ENCODE measurements around the gene EGLN3. TPM values are rescaled to one million over a fixed set of nuclear protein-coding genes. Genes with fewer than 3 reads are reported as not detected.

EGLN3 gene
- total RNA-seq, 1 experiment from 2014 or later: 9.5 TPM

GRCh38 chr14:33910435-33910834, 40.4 kb downstream of the EGLN3 start:
- Mint-ChIP-seq H3K27me3 (ENCODE audit: insufficient read depth, unreplicated experiment) (no peaks in the 10 kb centered on the region), H3K36me3 (ENCODE audit: insufficient read depth, unreplicated experiment) (no peaks in the 10 kb centered on the region), H3K27ac (ENCODE audit: unreplicated experiment) (no peak overlapping the region), H3K9me3 (ENCODE audit: unreplicated experiment) (no peaks in the 10 kb centered on the region), H3K4me3 (ENCODE audit: unreplicated experiment) (no peak overlapping the region), H3K4me1 (ENCODE audit: low read depth, unreplicated experiment) (peaks cover 8% of the 10 kb centered on the region)
- Histone ChIP-seq H3K27me3 (replicated peaks; ENCODE audit: control insufficient read depth, insufficient read depth, low read length) (no peaks in the 10 kb centered on the region), H3K9me3 (no peaks in the 10 kb centered on the region), H3K36me3 (ENCODE audit: control insufficient read depth, insufficient read depth, low read length) (peaks cover 1% of the 10 kb centered on the region; the same call in 1 of the 2 replicates), H3K4me3 (ENCODE audit: low read depth, low read length) (no peak overlapping the region), H3K4me1 (peaks cover 12% of the 10 kb centered on the region)
- TF ChIP-seq CTCF (IDR thresholded peaks at IDR 0.05; ENCODE audit: insufficient read depth in 1 of 2, low read depth in 1 of 2, low read length in 1 of 2, severe bottlenecking in 1 of 2, unreplicated experiment in 1 of 2): no peak
- DNase-seq: no peak
- CTCF ChIA-PET: no interaction called here
- no TSS peak for BruUV-seq (replicated peaks)
- intact Hi-C loops (cut with micrococcal nuclease; ENCODE audit: unreplicated experiment): no loop called here
- POLR2A ChIA-PET: no interaction called here

- no TSS peak for BruUV-seq (replicated peaks)
- peaks cover 1% of the 10 kb centered on the region; the same call in 1 of the 2 replicates for H3K36me3 ChIP-seq (ENCODE audit: control insufficient read depth, insufficient read depth, low read length)
- H3K9me3 ChIP-seq: no peaks in the 10 kb centered on the region
- Mint-ChIP-seq H3K27me3 (ENCODE audit: insufficient read depth, unreplicated experiment) (no peaks in the 10 kb centered on the region), H3K27ac (ENCODE audit: unreplicated experiment) (no peak overlapping the region), H3K4me1 (ENCODE audit: low read depth, unreplicated experiment) (peaks cover 8% of the 10 kb centered on the region), H3K36me3 (ENCODE audit: insufficient read depth, unreplicated experiment) (no peaks in the 10 kb centered on the region), H3K9me3 (ENCODE audit: unreplicated experiment) (no peaks in the 10 kb centered on the region), H3K4me3 (ENCODE audit: unreplicated experiment) (no peak overlapping the region)
- ChIA-PET CTCF (interaction anchor here (1.5 kb wide), 1 partner anchor 60 kb away, joined by 4 read pairs; no protein-coding TSS in a partner anchor), POLR2A (interaction anchor here (0.6 to 1.0 kb wide), 2 partner anchors 37 to 41 kb away, joined by 3 read pairs; partner anchors contain the start of gene EGLN3)
- H3K4me1 ChIP-seq: peaks cover 12% of the 10 kb centered on the region
- H3K27me3 ChIP-seq (replicated peaks; ENCODE audit: control insufficient read depth, insufficient read depth, low read length): no peaks in the 10 kb centered on the region
- H3K4me3 ChIP-seq (ENCODE audit: low read depth, low read length): no peak overlapping the region
- intact Hi-C loops (cut with micrococcal nuclease; ENCODE audit: unreplicated experiment): loop anchor here (5.0 kb wide), 1 partner anchor 62 kb away; no protein-coding TSS in a partner anchor
- DNase-seq: no peak
- TF ChIP-seq CTCF (IDR thresholded peaks at IDR 0.05; ENCODE audit: insufficient read depth in 1 of 2, low read depth in 1 of 2, low read length in 1 of 2, severe bottlenecking in 1 of 2, unreplicated experiment in 1 of 2): no peak
Measured at GRCh38 chr14:33909380-33910084, 41.3 kb downstream of the EGLN3 start.

GRCh38 chr14:33908540-33909223, 42.2 kb downstream of the EGLN3 start:
- no peaks in the 10 kb centered on the region for H3K9me3 ChIP-seq
- no peak overlapping the region for H3K4me3 Mint-ChIP-seq (ENCODE audit: unreplicated experiment)
- BruUV-seq (replicated peaks): no TSS peak
- ChIA-PET POLR2A (interaction anchor here (1.0 kb wide), 1 partner anchor 42 kb away, joined by 3 read pairs; the partner anchor contains the start of gene EGLN3), CTCF (interaction anchor here (1.2 to 1.5 kb wide), 2 partner anchors 59 to 66 kb away, joined by 3 to 4 read pairs; no protein-coding TSS in a partner anchor)
- peaks cover 1% of the 10 kb centered on the region; the same call in 1 of the 2 replicates for H3K36me3 ChIP-seq (ENCODE audit: control insufficient read depth, insufficient read depth, low read length)
- no peak for DNase-seq
- H3K9me3 Mint-ChIP-seq (ENCODE audit: unreplicated experiment): no peaks in the 10 kb centered on the region
- peaks cover 12% of the 10 kb centered on the region for H3K4me1 ChIP-seq
- H3K27me3 ChIP-seq (replicated peaks; ENCODE audit: control insufficient read depth, insufficient read depth, low read length): no peaks in the 10 kb centered on the region
- no peak overlapping the region for H3K4me3 ChIP-seq (ENCODE audit: low read depth, low read length)
- H3K36me3 Mint-ChIP-seq (ENCODE audit: insufficient read depth, unreplicated experiment): no peaks in the 10 kb centered on the region
- H3K4me1 Mint-ChIP-seq (ENCODE audit: low read depth, unreplicated experiment): peaks cover 8% of the 10 kb centered on the region
- H3K27me3 Mint-ChIP-seq (ENCODE audit: insufficient read depth, unreplicated experiment): no peaks in the 10 kb centered on the region
- no peak overlapping the region for H3K27ac Mint-ChIP-seq (ENCODE audit: unreplicated experiment)
- intact Hi-C loops (cut with micrococcal nuclease; ENCODE audit: unreplicated experiment): loop anchor here (5.0 kb wide), 1 partner anchor 61 kb away; no protein-coding TSS in a partner anchor
- TF ChIP-seq CTCF (IDR thresholded peaks at IDR 0.05; ENCODE audit: insufficient read depth in 1 of 2, low read depth in 1 of 2, low read length in 1 of 2, severe bottlenecking in 1 of 2, unreplicated experiment in 1 of 2): peak in 1 of 2 experiments; percentile 3

All from Caco-2 (cell line).